ENCODE measurements around the gene STRN4.

STRN4 gene

GRCh38 chr19:46725036-46725820 is 21.0 kb downstream of the STRN4 start:
- H3K4me3 ChIP-seq (ENCODE audit: low read length), result no peak overlapping the region
- no peak for TF ChIP-seq CTCF (conservative IDR thresholded peaks at IDR 0.05; ENCODE audit: low read depth, low read length)
- DNase-seq (ENCODE audit: low read depth), result no peak

- no peak for TF ChIP-seq CTCF (conservative IDR thresholded peaks at IDR 0.05; ENCODE audit: low read depth, low read length)
- no peak overlapping the region for H3K4me3 ChIP-seq (ENCODE audit: low read length)
- no peak for DNase-seq (ENCODE audit: low read depth)
Observed at GRCh38 chr19:46724468-46724867, 21.8 kb downstream of the STRN4 start.

DNA sequence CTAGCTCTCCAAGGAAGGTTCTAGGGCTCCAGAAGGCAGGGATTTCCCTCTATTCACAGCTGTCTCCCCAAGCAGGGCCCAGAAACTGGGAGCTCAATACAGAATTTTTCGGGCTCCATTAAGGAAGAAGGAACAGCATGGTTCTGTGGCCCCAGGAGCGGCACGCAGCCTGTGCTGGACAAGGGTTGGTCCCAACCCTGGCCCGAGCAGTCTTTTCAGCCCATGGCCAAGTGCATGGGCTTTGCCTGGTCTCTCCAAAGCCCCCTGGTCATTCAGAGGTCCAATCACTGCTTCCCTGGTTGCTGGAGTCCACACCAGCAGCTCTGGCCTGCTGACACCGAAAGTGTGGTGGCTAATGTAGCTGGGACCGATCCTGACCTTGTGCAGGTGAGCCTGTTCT is 22.8 kb downstream of the STRN4 start:
- no peak for DNase-seq (ENCODE audit: low read depth)
- no peak overlapping the region for H3K4me3 ChIP-seq (ENCODE audit: low read length)
- no peak for TF ChIP-seq CTCF (conservative IDR thresholded peaks at IDR 0.05; ENCODE audit: low read depth, low read length)

GRCh38 chr19:46723023-46723461 is 23.2 kb downstream of the STRN4 start:
- no peak for DNase-seq (ENCODE audit: low read depth)
- H3K4me3 ChIP-seq (ENCODE audit: low read length), result no peak overlapping the region
- TF ChIP-seq CTCF (conservative IDR thresholded peaks at IDR 0.05; ENCODE audit: low read depth, low read length), result no peak

DNA sequence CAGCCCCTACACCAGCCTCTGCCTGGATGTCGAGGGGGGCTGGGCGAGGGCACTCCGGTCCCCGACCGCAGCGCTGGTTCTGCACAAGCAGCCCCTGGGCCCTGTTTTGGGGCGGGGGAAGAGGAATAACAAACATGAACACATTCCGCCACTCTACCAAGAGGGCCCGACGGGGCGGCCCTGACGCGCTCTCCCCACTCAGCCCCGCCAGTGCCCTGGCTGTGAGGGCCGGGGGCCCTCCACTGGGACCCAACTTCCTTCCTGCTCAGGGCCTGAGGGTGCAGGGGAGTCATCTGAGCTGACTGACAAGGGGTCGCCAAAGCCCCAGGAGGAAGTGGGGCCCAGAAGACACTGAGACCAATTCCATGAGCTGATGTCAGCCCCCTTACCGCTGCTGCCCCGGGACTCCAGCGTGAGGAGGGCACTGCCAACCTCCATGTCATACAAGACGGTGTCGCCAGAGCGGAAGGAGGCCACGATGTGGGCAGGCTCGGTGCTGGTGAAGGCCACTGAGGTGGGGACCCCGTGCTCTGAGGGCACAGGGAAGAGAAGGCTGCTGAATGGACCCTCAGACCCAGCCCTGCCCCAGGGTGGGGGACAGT is 23.7 kb downstream of the STRN4 start:
- no peak for TF ChIP-seq CTCF (conservative IDR thresholded peaks at IDR 0.05; ENCODE audit: low read depth, low read length)
- H3K4me3 ChIP-seq (ENCODE audit: low read length), result no peak overlapping the region
- no peak for DNase-seq (ENCODE audit: low read depth)

DNA sequence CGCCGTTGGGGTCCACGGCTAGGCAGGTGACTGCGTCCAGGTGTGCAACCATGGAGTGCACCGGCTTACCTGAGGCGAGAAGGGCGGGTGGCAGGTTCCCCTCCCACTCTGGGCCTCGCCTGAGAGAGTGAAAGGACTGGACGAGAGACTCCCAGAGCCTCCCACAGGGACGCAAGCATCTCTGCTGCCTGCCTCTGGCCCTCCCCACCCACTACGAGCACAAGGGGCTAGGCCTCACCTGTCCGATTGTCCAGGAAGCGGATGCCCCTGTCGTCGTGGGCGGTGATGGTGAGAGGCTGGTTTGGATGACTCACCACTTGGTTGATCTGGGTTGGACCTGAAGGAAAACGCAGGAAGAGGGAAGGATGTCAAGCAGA is 24.3 kb downstream of the STRN4 start:
- no peak overlapping the region for H3K4me3 ChIP-seq (ENCODE audit: low read length)
- DNase-seq (ENCODE audit: low read depth), result no peak
- no peak for TF ChIP-seq CTCF (conservative IDR thresholded peaks at IDR 0.05; ENCODE audit: low read depth, low read length)
